HCT116 (cell line): Measurements from ENCODE around the gene ADCY2. TPM values are rescaled to one million over a fixed set of nuclear protein-coding genes. Genes with fewer than 3 reads are reported as not detected.

ENCODE experiments used
- ATAC-seq: fragments of 200-7000 bp; cut with Tn5 transposase; 2 replicates; pipeline ENCODE4 v1.9.1; 2020; ENCODE audit warnings: mild to moderate bottlenecking, moderate library complexity
- BruUV-seq: library from RNA; stranded (reverse); fragments of 400-500 nt; replicated peaks from 2 replicates; lab custom pipeline; 2021; lab: Mats Ljungman, UMichigan
- CTCF ChIA-PET: fragments of 300-600 bp; sonication (Branson Sonifier 250); formaldehyde crosslinking; loops from one replicate; lab custom pipeline; 2021; ENCODE audit warnings: antibody characterized with exemption; lab: Charles Lee
- POLR2A ChIA-PET: fragments of 300-600, 350-600 bp; sonication (Branson Sonifier 250); formaldehyde crosslinking; loops from one replicate; lab custom pipeline; 2021; ENCODE audit warnings: antibody characterized with exemption; lab: Charles Lee
- RAD21 ChIA-PET, 2 experiments: fragments of 300-600 bp; sonication (Branson Sonifier 250); formaldehyde crosslinking; loops; one replicate each; lab custom pipeline; 2023; ENCODE audit warnings: low total read pairs in 2 of 2; ENCODE audit not compliant: uncharacterized antibody in 2 of 2, unreplicated experiment in 2 of 2, low non-redundant PET in 1 of 2; lab: Charles Lee
- DNase-seq: peaks from one replicate; pipeline ENCODE4 v3.0.0-alpha.2; 2010; ENCODE audit warnings: low read depth, low spot score
- H2AFZ ChIP-seq: fragments of 200-600 bp; shearing (Covaris generic), sonication (generic); 2 replicates; pipeline ENCODE4 v1.6.1; 2017; ENCODE audit warnings: low read depth, mixed run types, mixed read lengths, antibody characterized with exemption, low read length; ENCODE audit not compliant: poor library complexity, severe bottlenecking
- H3K27ac ChIP-seq: 2 replicates; pipeline ENCODE4 v1.5.1; 2012; ENCODE audit warnings: low read depth, low read length
- H3K27me3 ChIP-seq: fragments of 200-600 bp; sonication (generic); 2 replicates; pipeline ENCODE4 v1.6.1; 2016; ENCODE audit warnings: mixed run types, low read length, mixed read lengths; ENCODE audit not compliant: insufficient read depth
- H3K36me3 ChIP-seq, 2 experiments: fragments of 200-500 bp in 1 of 2; fragments of 200-600 bp in 1 of 2; sonication (Bioruptor generic) in 1 of 2; sonication (generic) in 1 of 2; 2 replicates each; pipeline versions ENCODE4 v1.5.1 to v1.6.1; 2014 to 2016; ENCODE audit warnings: low read length in 2 of 2, inconsistent platforms in 1 of 2, mixed read lengths in 1 of 2, mixed run types in 1 of 2; ENCODE audit not compliant: insufficient read depth in 2 of 2, control insufficient read depth in 1 of 2
- H3K4me1 ChIP-seq, 2 experiments: fragments of 200-600 bp in 1 of 2; sonication (generic) in 1 of 2; 2 replicates each; pipeline versions ENCODE4 v1.5.1 to v1.6.1; 2012 to 2017; ENCODE audit warnings: low read length in 2 of 2, inconsistent platforms in 1 of 2, mild to moderate bottlenecking in 1 of 2, mixed read lengths in 1 of 2, mixed run types in 1 of 2, moderate library complexity in 1 of 2; ENCODE audit not compliant: insufficient read depth in 2 of 2, control insufficient read depth in 1 of 2
- H3K4me2 ChIP-seq: fragments of 200-600 bp; sonication (generic); 2 replicates; pipeline ENCODE4 v1.6.1; 2017; ENCODE audit warnings: mixed run types, low read length, mixed read lengths
- H3K4me3 ChIP-seq, 2 experiments: fragments of 200-600 bp in 1 of 2; sonication (generic) in 1 of 2; replicated peaks in 1 of 2; 2 replicates each; pipeline ENCODE4 v1.5.1; 2011 to 2016; ENCODE audit warnings: low read length in 2 of 2, control low read depth in 1 of 2, low read depth in 1 of 2, mild to moderate bottlenecking in 1 of 2, mixed read lengths in 1 of 2, mixed run types in 1 of 2
- H3K79me2 ChIP-seq: fragments of 200-600 bp; sonication (generic); 2 replicates; pipeline ENCODE4 v1.6.1; 2017; ENCODE audit warnings: mild to moderate bottlenecking, mixed run types, low read length, moderate library complexity, mixed read lengths; ENCODE audit not compliant: insufficient read depth
- H3K9ac ChIP-seq: fragments of 200-600 bp; sonication (generic); 2 replicates; pipeline ENCODE4 v1.6.1; 2016; ENCODE audit warnings: low read length, mixed read lengths
- H3K9me2 ChIP-seq: fragments of 200-600 bp; sonication (generic), shearing (Covaris generic); 2 replicates; pipeline ENCODE4 v1.6.1; 2017; ENCODE audit warnings: mixed run types, mild to moderate bottlenecking, moderate library complexity; ENCODE audit not compliant: insufficient read depth
- H3K9me3 ChIP-seq, 2 experiments: fragments of 200-500 bp in 1 of 2; fragments of 200-600 bp in 1 of 2; sonication (Bioruptor generic) in 1 of 2; sonication (generic) in 1 of 2; 2 replicates each; pipeline ENCODE4 v1.6.1; 2014 to 2017; ENCODE audit warnings: low read length in 2 of 2, mixed read lengths in 2 of 2, inconsistent platforms in 1 of 2, low read depth in 1 of 2, mild to moderate bottlenecking in 1 of 2, mixed run types in 1 of 2, moderate library complexity in 1 of 2; ENCODE audit not compliant: control insufficient read depth in 1 of 2, insufficient read depth in 1 of 2
- H4K20me1 ChIP-seq: fragments of 200-600 bp; sonication (generic), shearing (Covaris generic); 2 replicates; pipeline ENCODE4 v1.6.1; 2017; ENCODE audit warnings: mixed run types, mild to moderate bottlenecking, moderate library complexity; ENCODE audit not compliant: insufficient read depth
- CEBPB ChIP-seq: IDR thresholded peaks from 2 replicates; pipeline ENCODE4 v1.6.1; 2012; ENCODE audit warnings: low read depth
- CTCF ChIP-seq, 3 experiments: fragments of 200-600 bp in 1 of 3; sonication (generic) in 1 of 3; IDR thresholded peaks in 2 of 3; conservative IDR thresholded peaks in 1 of 3; 2 replicates each; pipeline ENCODE4 v1.5.1; 2012 to 2017; ENCODE audit warnings: low read depth in 2 of 3, low read length in 2 of 3, antibody characterized with exemption in 1 of 3, borderline replicate concordance in 1 of 3, control low read depth in 1 of 3, mild to moderate bottlenecking in 1 of 3, mixed read lengths in 1 of 3, mixed run types in 1 of 3, moderate library complexity in 1 of 3; ENCODE audit not compliant: insufficient read depth in 1 of 3
- ELF1 ChIP-seq: IDR thresholded peaks from 2 replicates; pipeline ENCODE4 v1.6.1; 2012; ENCODE audit warnings: low read depth, borderline replicate concordance
- FOSL1 ChIP-seq: IDR thresholded peaks from 2 replicates; pipeline ENCODE4 v1.6.1; 2012; ENCODE audit warnings: low read depth
- MAX ChIP-seq: IDR thresholded peaks from 2 replicates; pipeline ENCODE4 v1.6.1; 2012
- POLR2A ChIP-seq: IDR thresholded peaks from 2 replicates; pipeline ENCODE4 v1.7.0; 2011; ENCODE audit warnings: borderline replicate concordance; ENCODE audit not compliant: insufficient read depth, insufficient read length; ENCODE audit errors: extremely low read depth
- REST ChIP-seq: IDR thresholded peaks from 2 replicates; pipeline ENCODE4 v1.6.1; 2012; ENCODE audit warnings: low read depth
- SIN3A ChIP-seq: IDR thresholded peaks from 2 replicates; pipeline ENCODE4 v1.6.1; 2012; ENCODE audit warnings: low read depth
- SP1 ChIP-seq: IDR thresholded peaks from 2 replicates; pipeline ENCODE4 v1.6.1; 2012; ENCODE audit warnings: low read depth
- TCF7L2 ChIP-seq: IDR thresholded peaks from 2 replicates; pipeline ENCODE4 v1.7.0; 2011; ENCODE audit warnings: borderline replicate concordance, inconsistent platforms; ENCODE audit not compliant: insufficient read depth, insufficient read length; ENCODE audit errors: extremely low read depth
- YY1 ChIP-seq: IDR thresholded peaks from 2 replicates; pipeline ENCODE4 v1.6.1; 2011; ENCODE audit warnings: low read length, low read depth, moderate library complexity, mild to moderate bottlenecking; ENCODE audit not compliant: insufficient replicate concordance; ENCODE audit errors: extremely low read depth
- ZBTB33 ChIP-seq: IDR thresholded peaks from 2 replicates; pipeline ENCODE4 v1.6.1; 2011; ENCODE audit warnings: mild to moderate bottlenecking, low read length, moderate library complexity; ENCODE audit not compliant: insufficient replicate concordance; ENCODE audit errors: extremely low read depth
- ZFX ChIP-seq: fragments of 450-650 bp; IDR thresholded peaks from 2 replicates; pipeline ENCODE4 v1.6.1; 2017
- intact Hi-C: fragments of 100-400 bp; cut with micrococcal nuclease; formaldehyde crosslinking; loops from 2 replicates; pipeline ENCODE4 v1.10.0; 2022
- total RNA-seq: library from RNA; stranded (reverse); gene quantifications from one replicate; pipeline ENCODE4 v1.2.1, GENCODE V29; 2021; ENCODE audit not compliant: unreplicated experiment

ADCY2 gene
- total RNA-seq, 1 experiment from 2014 or later = 0.15 TPM

- POLR2A ChIA-PET = no interaction called here
- BruUV-seq = no TSS peak
- RAD21 ChIA-PET = no interaction called here
- H3K4me2 ChIP-seq = no peak overlapping the region
- no peaks in the 10 kb centered on the region for H3K4me1 ChIP-seq
- DNase-seq = no peak
- no peak overlapping the region for H3K9ac ChIP-seq
- no peak overlapping the region for H3K27ac ChIP-seq
- H3K4me3 ChIP-seq = no peak overlapping the region
- H2AFZ ChIP-seq = no peak overlapping the region
- H3K9me3 ChIP-seq = peaks cover 0 to 9% of the 10 kb centered on the region in 2 experiments; a peak in 2 of 4 replicates
- H4K20me1 ChIP-seq = no peaks in the 10 kb centered on the region
- CTCF ChIA-PET = no interaction called here
- H3K79me2 ChIP-seq = no peaks in the 10 kb centered on the region
- TF ChIP-seq REST (no peak), ZFX (no peak), TCF7L2 (no peak), YY1 (no peak), POLR2A (no peak)
- no peaks in the 10 kb centered on the region for H3K36me3 ChIP-seq
- H3K27me3 ChIP-seq = no peaks in the 10 kb centered on the region
- no peak for ATAC-seq
- intact Hi-C loops = no loop called here
- H3K9me2 ChIP-seq = no peaks in the 10 kb centered on the region
Measured at GRCh38 chr5:7628820-7629219, 232.9 kb downstream of the ADCY2 start.

GRCh38 chr5:7629561-7629960 is 233.6 kb downstream of the ADCY2 start:
- no peaks in the 10 kb centered on the region for H3K27me3 ChIP-seq
- no TSS peak for BruUV-seq
- H3K4me2 ChIP-seq = no peak overlapping the region
- RAD21 ChIA-PET = no interaction called here
- H3K36me3 ChIP-seq = no peaks in the 10 kb centered on the region
- H3K9ac ChIP-seq = no peak overlapping the region
- no peaks in the 10 kb centered on the region for H3K9me2 ChIP-seq
- ATAC-seq (no peak), DNase-seq (no peak)
- H4K20me1 ChIP-seq = no peaks in the 10 kb centered on the region
- POLR2A ChIA-PET = no interaction called here
- H3K27ac ChIP-seq = no peak overlapping the region
- no peaks in the 10 kb centered on the region for H3K4me1 ChIP-seq
- no peak overlapping the region for H3K4me3 ChIP-seq
- peaks cover 0 to 9% of the 10 kb centered on the region in 2 experiments; a peak in 2 of 4 replicates for H3K9me3 ChIP-seq
- no peak overlapping the region for H2AFZ ChIP-seq
- H3K79me2 ChIP-seq = no peaks in the 10 kb centered on the region
- intact Hi-C loops = no loop called here
- CTCF ChIA-PET = no interaction called here
- TF ChIP-seq SP1 (no peak), ZBTB33 (no peak), FOSL1 (no peak), SIN3A (no peak), ELF1 (no peak), MAX (no peak), TCF7L2 (no peak), CTCF (IDR thresholded peaks at IDR 0.05 in 2 of 3, conservative IDR thresholded peaks at IDR 0.05 in 1 of 3; ENCODE audit: borderline replicate concordance in 1 of 3, insufficient read depth in 1 of 3, low read depth in 2 of 3, low read length in 2 of 3) (no peak), CEBPB (no peak)
